Lung (tissue), 12 donors: ENCODE data around the gene TBXA2R. TPM values are rescaled to one million over a fixed set of nuclear protein-coding genes. Genes with fewer than 3 reads are reported as not detected.

Experiments used
- ATAC-seq: fragments of 200-7000 bp; cut with Tn5 transposase; one replicate; pipeline ENCODE4 v1.9.1; 2020; ENCODE audit warnings: moderate number of reproducible peaks; ENCODE audit not compliant: insufficient read depth, low FRiP score
- DNase-seq, 3 donors: peaks; one replicate each; pipeline ENCODE4 v3.0.0-alpha.2; 2013 to 2017
- H3K27ac ChIP-seq, 2 donors: one replicate each; pipeline ENCODE4 v1.5.1; 2013; ENCODE audit warnings: mild to moderate bottlenecking in 2 of 2, moderate library complexity in 2 of 2, control low read depth in 1 of 2, inconsistent platforms in 1 of 2, low read depth in 1 of 2, low read length in 1 of 2
- H3K27me3 ChIP-seq, 3 donors: one replicate each; pipeline ENCODE4 v1.5.1; 2013; ENCODE audit warnings: low read length in 2 of 3; ENCODE audit not compliant: control insufficient read depth in 3 of 3, insufficient read depth in 3 of 3
- H3K36me3 ChIP-seq, 4 donors: one replicate each; pipeline ENCODE4 v1.5.1; 2013; ENCODE audit warnings: low read length in 4 of 4, mild to moderate bottlenecking in 1 of 4, moderate library complexity in 1 of 4; ENCODE audit not compliant: control insufficient read depth in 4 of 4, insufficient read depth in 4 of 4
- H3K4me1 ChIP-seq, 5 donors: one replicate each; pipeline ENCODE4 v1.5.1; 2013; ENCODE audit warnings: low read length in 5 of 5, mild to moderate bottlenecking in 2 of 5, moderate library complexity in 1 of 5; ENCODE audit not compliant: control insufficient read depth in 5 of 5, insufficient read depth in 5 of 5
- H3K4me3 ChIP-seq: one replicate; pipeline ENCODE4 v1.5.1; 2013; ENCODE audit warnings: mild to moderate bottlenecking, control low read depth, moderate library complexity
- H3K9ac ChIP-seq, 2 donors: one replicate each; pipeline ENCODE4 v1.5.1; 2013; ENCODE audit warnings: low read length in 2 of 2, control low read depth in 1 of 2; ENCODE audit not compliant: insufficient read depth in 1 of 2
- H3K9me3 ChIP-seq, 4 donors: one replicate each; pipeline ENCODE4 v1.5.1; 2013; ENCODE audit warnings: low read length in 3 of 4, mild to moderate bottlenecking in 1 of 4, moderate library complexity in 1 of 4; ENCODE audit not compliant: control insufficient read depth in 4 of 4, insufficient read depth in 3 of 4
- CTCF ChIP-seq: IDR thresholded peaks from 2 replicates; pipeline ENCODE4 v1.5.1; 2012; ENCODE audit warnings: mild to moderate bottlenecking; ENCODE audit errors: control extremely low read depth, extremely low read depth
- WGBS, 2 donors: extraction: QIAGEN DNeasy Blood & Tissue Kit; methylation state at CpG; one replicate each; pipeline ENCODE4 v1.1.7; 2013; 5-methylcytosine and 5-hydroxymethylcytosine counted together
- polyA plus RNA-seq, 2 donors: library from polyadenylated mRNA; stranded (reverse); fragments of 200-250 nt; gene quantifications; one replicate each; pipeline ENCODE4 v1.2.1, GENCODE V29; 2013
- total RNA-seq, 2 donors: library from RNA; depleted of rRNA in 1 of 2; stranded (reverse); fragments of >200 nt in 1 of 2; gene quantifications; one replicate each; pipeline ENCODE4 v1.2.1, GENCODE V29; 2014 to 2021
- donor health status: control.
- donor health status: control.
- donor health status: Bipolar disorder and iron deficiency.
- donor health status: healthy.
- donor health status: DM: yes; HTN: yes; CAD: no.

Gene TBXA2R
- total and polyA plus RNA-seq, 4 donors, result 2.5 to 7.6 (median 3.5) TPM

- no peaks in the 10 kb centered on the region for H3K9me3 ChIP-seq
- DNase-seq (no peak), ATAC-seq (no peak)
- H3K27me3 ChIP-seq, result no peaks in the 10 kb centered on the region
- H3K9ac ChIP-seq, result no peak overlapping the region
- peaks cover 0 to 5% (median 0%) of the 10 kb centered on the region in 5 donors for H3K4me1 ChIP-seq
- no peak overlapping the region for H3K4me3 ChIP-seq
- H3K36me3 ChIP-seq, result peaks cover 0 to 64% (median 13%) of the 10 kb centered on the region in 4 donors
- TF ChIP-seq CTCF, result no peak
- H3K27ac ChIP-seq, result no peak overlapping the region
- WGBS, 2 donors, result 94 to 95% methylated on average over 17 of the region's 17 CpGs
These were observed 35.6 kb upstream of the TBXA2R start for GRCh38 chr19:3642296-3642695.

- TF ChIP-seq CTCF, result no peak
- H3K36me3 ChIP-seq, result peaks cover 0 to 67% (median 13%) of the 10 kb centered on the region in 4 donors
- H3K27ac ChIP-seq, result no peak overlapping the region
- no peaks in the 10 kb centered on the region for H3K9me3 ChIP-seq
- ATAC-seq (no peak), DNase-seq (no peak)
- no peak overlapping the region for H3K9ac ChIP-seq
- no peak overlapping the region for H3K4me3 ChIP-seq
- peaks cover 0 to 5% (median 0%) of the 10 kb centered on the region in 5 donors for H3K4me1 ChIP-seq
- no peaks in the 10 kb centered on the region for H3K27me3 ChIP-seq
- 95% methylated on average over 28 of the region's 28 CpGs for WGBS, 2 donors
These were observed 35.0 kb upstream of the TBXA2R start for GRCh38 chr19:3641515-3642269.

GRCh38 chr19:3639479-3639878 is 32.8 kb upstream of the TBXA2R start:
- H3K9me3 ChIP-seq, result no peaks in the 10 kb centered on the region
- ATAC-seq, result no peak
- no peaks in the 10 kb centered on the region for H3K27me3 ChIP-seq
- no peak overlapping the region for H3K4me3 ChIP-seq
- H3K4me1 ChIP-seq, result no peaks in the 10 kb centered on the region
- DNase-seq, result no peak
- H3K36me3 ChIP-seq, result peaks cover 0 to 57% (median 8%) of the 10 kb centered on the region in 4 donors
- no peak overlapping the region for H3K27ac ChIP-seq
- WGBS, 2 donors, result 97 to 98% methylated on average over 13 of the region's 13 CpGs
- no peak overlapping the region for H3K9ac ChIP-seq
- no peak for TF ChIP-seq CTCF
